Astrocyte (in vitro differentiated cells and primary cell): ENCODE measurements around the gene ERC1. TPM values are rescaled to one million over a fixed set of nuclear protein-coding genes. Genes with fewer than 3 reads are reported as not detected.

Experiments used
- DNase-seq: peaks from one replicate; pipeline ENCODE4 v3.0.0-alpha.2; 2010; ENCODE audit warnings: low read depth
- FAIRE-seq: peaks from 2 replicates; lab custom pipeline; 2011; peaks lifted over from hg19 to GRCh38; lab: Jason Lieb, UNC
- H2AFZ ChIP-seq: 2 replicates; pipeline ENCODE4 v1.6.0; 2012; ENCODE audit warnings: low read depth, low read length, inconsistent platforms
- H3K27ac ChIP-seq: 2 replicates; pipeline ENCODE4 v1.5.1; 2011; ENCODE audit warnings: low read depth, low read length, inconsistent platforms
- H3K27me3 ChIP-seq: 2 replicates; pipeline ENCODE4 v1.6.0; 2011; ENCODE audit warnings: low read length, inconsistent platforms; ENCODE audit not compliant: insufficient read depth
- H3K36me3 ChIP-seq: 2 replicates; pipeline ENCODE4 v1.5.1; 2011; ENCODE audit warnings: low read length, inconsistent platforms; ENCODE audit not compliant: insufficient read depth
- H3K4me1 ChIP-seq: 2 replicates; pipeline ENCODE4 v1.5.1; 2011; ENCODE audit warnings: low read length, inconsistent platforms; ENCODE audit not compliant: insufficient read depth
- H3K4me2 ChIP-seq: 2 replicates; pipeline ENCODE4 v1.6.0; 2012; ENCODE audit warnings: low read length, inconsistent platforms
- H3K4me3 ChIP-seq: 2 replicates; pipeline ENCODE4 v1.5.1; 2011; ENCODE audit warnings: low read depth, mild to moderate bottlenecking, low read length, inconsistent platforms; ENCODE audit not compliant: insufficient read depth
- H3K79me2 ChIP-seq: 2 replicates; pipeline ENCODE4 v1.6.0; 2012; ENCODE audit warnings: mild to moderate bottlenecking, low read length, inconsistent platforms; ENCODE audit not compliant: insufficient read depth
- H3K9ac ChIP-seq: 2 replicates; pipeline ENCODE4 v1.6.0; 2012; ENCODE audit warnings: mild to moderate bottlenecking, low read length, inconsistent platforms
- H3K9me3 ChIP-seq: 2 replicates; pipeline ENCODE4 v1.5.1; 2012; ENCODE audit warnings: low read depth, mild to moderate bottlenecking, low read length, inconsistent platforms; ENCODE audit not compliant: insufficient read depth
- H4K20me1 ChIP-seq: 2 replicates; pipeline ENCODE4 v1.6.0; 2012; ENCODE audit warnings: low read length, inconsistent platforms; ENCODE audit not compliant: insufficient read depth
- H3K27ac Mint-ChIP-seq: one replicate; pipeline ENCODE4 v1.8.0; 2021; ENCODE audit warnings: mild to moderate bottlenecking, mixed read lengths; ENCODE audit not compliant: unreplicated experiment
- H3K27me3 Mint-ChIP-seq: one replicate; pipeline ENCODE4 v1.8.0; 2021; ENCODE audit warnings: low read depth, mixed read lengths; ENCODE audit not compliant: unreplicated experiment
- H3K36me3 Mint-ChIP-seq: one replicate; pipeline ENCODE4 v1.8.0; 2021; ENCODE audit warnings: low read depth, mixed read lengths; ENCODE audit not compliant: unreplicated experiment
- H3K4me1 Mint-ChIP-seq: one replicate; pipeline ENCODE4 v1.8.0; 2021; ENCODE audit warnings: low read depth, mixed read lengths; ENCODE audit not compliant: unreplicated experiment
- H3K4me3 Mint-ChIP-seq: one replicate; pipeline ENCODE4 v1.8.0; 2021; ENCODE audit warnings: mild to moderate bottlenecking, moderate library complexity, mixed read lengths; ENCODE audit not compliant: unreplicated experiment
- H3K9me3 Mint-ChIP-seq: one replicate; pipeline ENCODE4 v1.8.0; 2021; ENCODE audit warnings: mild to moderate bottlenecking, mixed read lengths; ENCODE audit not compliant: unreplicated experiment
- EZH2 ChIP-seq: IDR thresholded peaks from 2 replicates; pipeline ENCODE4 v1.6.1; 2012; ENCODE audit warnings: mild to moderate bottlenecking, low read length, inconsistent platforms; ENCODE audit not compliant: insufficient read depth
- total RNA-seq: library from RNA; stranded (reverse); gene quantifications from 2 replicates; pipeline ENCODE4 v1.2.1, GENCODE V29; 2021
- TF ChIP-seq, protein P1 (sequence below): IDR thresholded peaks from 2 replicates; pipeline ENCODE4 v1.5.1; 2011; ENCODE audit warnings: low read depth, mild to moderate bottlenecking, inconsistent platforms, low read length, moderate library complexity; ENCODE audit not compliant: insufficient read depth

Gene ERC1
- total RNA-seq, 1 donor from 2014 or later, result 67.1 TPM

DNA sequence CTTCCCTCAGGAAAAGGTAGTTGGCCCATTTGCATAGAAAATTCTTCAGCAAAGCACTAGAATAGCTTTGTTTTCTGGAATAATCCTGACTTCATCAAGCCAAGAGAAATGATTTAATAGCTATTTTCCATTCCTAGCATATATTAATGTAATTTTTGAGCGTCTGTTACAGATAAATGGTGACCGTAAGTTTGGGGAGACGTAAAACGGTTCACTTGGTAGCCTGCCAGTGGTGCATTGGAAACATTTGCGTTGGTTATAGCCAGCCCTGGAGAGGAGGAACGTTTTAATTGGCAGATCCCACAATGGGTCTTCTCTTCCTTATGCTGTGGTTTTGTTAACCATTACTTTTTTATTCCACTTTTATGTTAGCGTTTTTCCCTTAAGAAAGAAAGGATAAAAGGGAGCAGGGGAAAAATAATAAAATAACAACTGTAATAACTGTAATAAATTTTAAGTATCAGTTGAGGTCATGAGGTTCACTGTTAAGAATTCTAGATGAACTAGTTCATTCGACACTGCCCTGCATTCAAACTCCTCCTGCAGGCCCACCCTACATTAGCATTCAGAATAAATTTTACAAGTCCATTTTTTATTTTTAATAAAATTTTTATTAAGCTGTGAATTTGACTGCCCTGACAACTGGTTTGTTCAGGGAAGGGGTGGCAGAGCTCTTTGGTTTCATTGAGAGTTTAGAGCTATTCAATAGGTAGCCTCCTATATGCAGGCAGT, 300.7 kb downstream of the ERC1 start:
- Mint-ChIP-seq H3K27me3 (no peaks in the 10 kb centered on the region), H3K27ac (no peak overlapping the region), H3K9me3 (no peaks in the 10 kb centered on the region), H3K4me3 (no peak overlapping the region), H3K4me1 (peaks cover 2% of the 10 kb centered on the region), H3K36me3 (peaks cover 13% of the 10 kb centered on the region)
- TF ChIP-seq, protein P1, sequence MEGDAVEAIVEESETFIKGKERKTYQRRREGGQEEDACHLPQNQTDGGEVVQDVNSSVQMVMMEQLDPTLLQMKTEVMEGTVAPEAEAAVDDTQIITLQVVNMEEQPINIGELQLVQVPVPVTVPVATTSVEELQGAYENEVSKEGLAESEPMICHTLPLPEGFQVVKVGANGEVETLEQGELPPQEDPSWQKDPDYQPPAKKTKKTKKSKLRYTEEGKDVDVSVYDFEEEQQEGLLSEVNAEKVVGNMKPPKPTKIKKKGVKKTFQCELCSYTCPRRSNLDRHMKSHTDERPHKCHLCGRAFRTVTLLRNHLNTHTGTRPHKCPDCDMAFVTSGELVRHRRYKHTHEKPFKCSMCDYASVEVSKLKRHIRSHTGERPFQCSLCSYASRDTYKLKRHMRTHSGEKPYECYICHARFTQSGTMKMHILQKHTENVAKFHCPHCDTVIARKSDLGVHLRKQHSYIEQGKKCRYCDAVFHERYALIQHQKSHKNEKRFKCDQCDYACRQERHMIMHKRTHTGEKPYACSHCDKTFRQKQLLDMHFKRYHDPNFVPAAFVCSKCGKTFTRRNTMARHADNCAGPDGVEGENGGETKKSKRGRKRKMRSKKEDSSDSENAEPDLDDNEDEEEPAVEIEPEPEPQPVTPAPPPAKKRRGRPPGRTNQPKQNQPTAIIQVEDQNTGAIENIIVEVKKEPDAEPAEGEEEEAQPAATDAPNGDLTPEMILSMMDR, result no peak
- no peak for TF ChIP-seq EZH2
- no peaks in the 10 kb centered on the region for H3K79me2 ChIP-seq
- H3K27ac ChIP-seq, result no peak overlapping the region
- DNase-seq, result no peak
- no peaks in the 10 kb centered on the region for H3K27me3 ChIP-seq
- no peaks in the 10 kb centered on the region for H4K20me1 ChIP-seq
- no peaks in the 10 kb centered on the region for H3K9me3 ChIP-seq
- H2AFZ ChIP-seq, result no peak overlapping the region
- H3K4me1 ChIP-seq, result no peaks in the 10 kb centered on the region
- H3K4me2 ChIP-seq, result no peak overlapping the region
- no peak overlapping the region for H3K4me3 ChIP-seq
- no peak for FAIRE-seq
- H3K36me3 ChIP-seq, result no peaks in the 10 kb centered on the region
- H3K9ac ChIP-seq, result no peak overlapping the region

DNA sequence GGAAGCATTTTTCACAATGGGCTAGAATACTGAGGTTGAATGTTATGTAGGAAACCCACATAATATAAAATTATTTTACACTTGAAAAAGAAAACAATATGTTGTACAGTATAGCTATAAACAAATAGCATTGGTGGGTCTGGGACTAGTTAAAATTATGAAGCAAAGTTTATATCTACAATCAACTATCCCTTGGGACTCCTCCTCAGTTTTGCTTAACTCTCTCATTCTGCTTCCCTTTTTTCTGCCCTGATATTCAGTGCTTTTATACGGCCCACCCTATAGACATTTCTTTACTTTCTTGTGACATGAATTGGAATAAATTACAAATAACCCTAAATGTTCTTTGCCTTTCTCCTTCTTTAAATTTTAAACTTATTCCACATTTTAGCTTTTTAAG, 302.9 kb downstream of the ERC1 start:
- no peak for FAIRE-seq

More for the DNA sequence above, 302.9 kb downstream of the ERC1 start:
- no peak for TF ChIP-seq EZH2
- TF ChIP-seq, protein P1, result no peak
- no peak overlapping the region for H3K9ac ChIP-seq
- DNase-seq, result no peak
- H3K9me3 Mint-ChIP-seq, result no peaks in the 10 kb centered on the region
- H3K4me3 Mint-ChIP-seq, result no peak overlapping the region
- H3K36me3 ChIP-seq, result no peaks in the 10 kb centered on the region
- H2AFZ ChIP-seq, result no peak overlapping the region
- no peaks in the 10 kb centered on the region for H3K27me3 Mint-ChIP-seq
- no peaks in the 10 kb centered on the region for H3K27me3 ChIP-seq
- H3K27ac Mint-ChIP-seq, result no peak overlapping the region
- no peak overlapping the region for H3K4me2 ChIP-seq
- H3K4me3 ChIP-seq, result no peak overlapping the region
- H3K4me1 Mint-ChIP-seq, result peaks cover 10% of the 10 kb centered on the region
- peaks cover 11% of the 10 kb centered on the region for H3K36me3 Mint-ChIP-seq
- no peaks in the 10 kb centered on the region for H3K79me2 ChIP-seq
- no peaks in the 10 kb centered on the region for H4K20me1 ChIP-seq
- H3K27ac ChIP-seq, result no peak overlapping the region
- H3K9me3 ChIP-seq, result no peaks in the 10 kb centered on the region
- H3K4me1 ChIP-seq, result no peaks in the 10 kb centered on the region
